Neural cell (in vitro differentiated cells): ENCODE results near the gene TRPM4. TPM values are rescaled to one million over a fixed set of nuclear protein-coding genes. Genes with fewer than 3 reads are reported as not detected.
A peak's percentile ranks its signal among the peaks of the same experiment; 100 is the strongest.

Source experiments
- H2AFZ ChIP-seq: fragments of 200-600, 300-800 bp; sonication (generic), shearing (Covaris generic); 2 replicates; pipeline ENCODE4 v1.6.0; 2014; ENCODE audit warnings: low read depth, mild to moderate bottlenecking, antibody characterized with exemption, low read length, moderate library complexity
- H3F3A ChIP-seq: fragments of 200-600 bp; shearing (Covaris generic); 2 replicates; pipeline ENCODE4 v1.6.1; 2016; ENCODE audit warnings: mild to moderate bottlenecking, moderate library complexity, mixed read lengths, antibody characterized with exemption, low read length; ENCODE audit not compliant: insufficient read depth, poor library complexity, severe bottlenecking
- H3K27ac ChIP-seq: fragments of 200-600, 300-800 bp; sonication (generic), shearing (Covaris generic); 2 replicates; pipeline ENCODE4 v1.5.1; 2014; ENCODE audit warnings: mild to moderate bottlenecking, low read length, moderate library complexity
- H3K27me3 ChIP-seq: fragments of 300-800, 200-600 bp; sonication (generic), shearing (Covaris generic); 2 replicates; pipeline ENCODE4 v1.6.0; 2014; ENCODE audit warnings: mild to moderate bottlenecking, low read depth, low read length, moderate library complexity; ENCODE audit not compliant: insufficient read depth
- H3K36me3 ChIP-seq: fragments of 300-800, 200-600 bp; sonication (generic), shearing (Covaris generic); 2 replicates; pipeline ENCODE4 v1.5.1; 2014; ENCODE audit warnings: mild to moderate bottlenecking, antibody characterized with exemption, low read length, moderate library complexity; ENCODE audit not compliant: insufficient read depth
- H3K4me2 ChIP-seq: fragments of 300-800, 200-600 bp; sonication (generic), shearing (Covaris generic); 2 replicates; pipeline ENCODE4 v1.6.0; 2014; ENCODE audit warnings: mild to moderate bottlenecking, low read length
- H3K4me3 ChIP-seq: fragments of 300-800, 200-600 bp; sonication (generic), shearing (Covaris generic); 2 replicates; pipeline ENCODE4 v1.5.1; 2014; ENCODE audit warnings: mild to moderate bottlenecking, low read length, moderate library complexity
- H3K79me2 ChIP-seq: fragments of 200-600 bp; shearing (Covaris generic); replicated peaks from 2 replicates; pipeline ENCODE4 v1.6.0; 2014; ENCODE audit warnings: mild to moderate bottlenecking, low read length, moderate library complexity; ENCODE audit not compliant: insufficient read depth
- H3K9ac ChIP-seq: fragments of 300-800, 200-600 bp; sonication (generic), shearing (Covaris generic); 2 replicates; pipeline ENCODE4 v1.6.1; 2016; ENCODE audit warnings: mild to moderate bottlenecking, low read length, mixed read lengths
- H3K9me2 ChIP-seq: fragments of 200-600 bp; shearing (Covaris generic); 2 replicates; pipeline ENCODE4 v1.6.1; 2016; ENCODE audit warnings: mild to moderate bottlenecking, low read length, mixed read lengths; ENCODE audit not compliant: insufficient read depth
- H3K9me3 ChIP-seq: fragments of 200-600, 300-800 bp; sonication (generic), shearing (Covaris generic); 2 replicates; pipeline ENCODE4 v1.6.1; 2016; ENCODE audit warnings: mild to moderate bottlenecking, mixed run types, low read length, moderate library complexity, mixed read lengths
- H4K20me1 ChIP-seq: fragments of 200-600 bp; shearing (Covaris generic); 2 replicates; pipeline ENCODE4 v1.6.1; 2016; ENCODE audit warnings: mild to moderate bottlenecking, mixed run types; ENCODE audit not compliant: insufficient read depth
- EP300 ChIP-seq: fragments of 450-650 bp; conservative IDR thresholded peaks from 2 replicates; pipeline ENCODE4 v1.6.1; 2014; ENCODE audit warnings: antibody characterized with exemption, mild to moderate bottlenecking, moderate library complexity; ENCODE audit not compliant: poor library complexity, severe bottlenecking
- EZH2 ChIP-seq: fragments of 200-600, 300-800 bp; shearing (Covaris generic), sonication (generic); IDR thresholded peaks from 2 replicates; pipeline ENCODE4 v1.6.1; 2014; ENCODE audit warnings: antibody characterized with exemption, low read length, borderline replicate concordance, mild to moderate bottlenecking; ENCODE audit not compliant: insufficient read depth, poor library complexity, severe bottlenecking
- MXI1 ChIP-seq: fragments of 450-650 bp; conservative IDR thresholded peaks from 2 replicates; pipeline ENCODE4 v1.6.1; 2014; ENCODE audit warnings: antibody characterized with exemption, mild to moderate bottlenecking; ENCODE audit not compliant: poor library complexity, severe bottlenecking
- POLR2AphosphoS5 ChIP-seq: IDR thresholded peaks from 2 replicates; pipeline ENCODE4 v1.6.1; 2012
- RAD21 ChIP-seq: fragments of 450-650 bp; conservative IDR thresholded peaks from 2 replicates; pipeline ENCODE4 v1.6.1; 2014; ENCODE audit warnings: antibody characterized with exemption, mild to moderate bottlenecking, moderate library complexity
- SMC3 ChIP-seq: fragments of 450-650 bp; conservative IDR thresholded peaks from 2 replicates; pipeline ENCODE4 v1.6.1; 2014; ENCODE audit warnings: antibody characterized with exemption, mild to moderate bottlenecking, moderate library complexity; ENCODE audit not compliant: poor library complexity
- TAF1 ChIP-seq: IDR thresholded peaks from 2 replicates; pipeline ENCODE4 v1.6.1; 2012; ENCODE audit warnings: low read depth
- polyA minus RNA-seq: library from RNA; depleted of rRNA, polyadenylated mRNA; stranded (reverse); fragments of >200 nt; gene quantifications from 2 replicates; pipeline ENCODE4 v1.2.3, GENCODE V29; 2014
- polyA plus RNA-seq: library from polyadenylated mRNA; depleted of rRNA; stranded (reverse); fragments of >200 nt; gene quantifications from 2 replicates; pipeline ENCODE4 v1.2.3, GENCODE V29; 2014
- TF ChIP-seq, protein P1 (sequence below): IDR thresholded peaks from 2 replicates; pipeline ENCODE4 v1.6.1; 2012; ENCODE audit warnings: borderline replicate concordance
- TF ChIP-seq, protein P2 (sequence below): fragments of 450-650 bp; IDR thresholded peaks from 2 replicates; pipeline ENCODE4 v1.5.1; 2014; ENCODE audit warnings: antibody characterized with exemption, mild to moderate bottlenecking, moderate library complexity; ENCODE audit not compliant: poor library complexity, severe bottlenecking

Gene TRPM4
- 40.0 and 42.5 TPM in 2 replicates for polyA plus RNA-seq
- 21.9 and 34.1 TPM in 2 replicates for polyA minus RNA-seq

DNA sequence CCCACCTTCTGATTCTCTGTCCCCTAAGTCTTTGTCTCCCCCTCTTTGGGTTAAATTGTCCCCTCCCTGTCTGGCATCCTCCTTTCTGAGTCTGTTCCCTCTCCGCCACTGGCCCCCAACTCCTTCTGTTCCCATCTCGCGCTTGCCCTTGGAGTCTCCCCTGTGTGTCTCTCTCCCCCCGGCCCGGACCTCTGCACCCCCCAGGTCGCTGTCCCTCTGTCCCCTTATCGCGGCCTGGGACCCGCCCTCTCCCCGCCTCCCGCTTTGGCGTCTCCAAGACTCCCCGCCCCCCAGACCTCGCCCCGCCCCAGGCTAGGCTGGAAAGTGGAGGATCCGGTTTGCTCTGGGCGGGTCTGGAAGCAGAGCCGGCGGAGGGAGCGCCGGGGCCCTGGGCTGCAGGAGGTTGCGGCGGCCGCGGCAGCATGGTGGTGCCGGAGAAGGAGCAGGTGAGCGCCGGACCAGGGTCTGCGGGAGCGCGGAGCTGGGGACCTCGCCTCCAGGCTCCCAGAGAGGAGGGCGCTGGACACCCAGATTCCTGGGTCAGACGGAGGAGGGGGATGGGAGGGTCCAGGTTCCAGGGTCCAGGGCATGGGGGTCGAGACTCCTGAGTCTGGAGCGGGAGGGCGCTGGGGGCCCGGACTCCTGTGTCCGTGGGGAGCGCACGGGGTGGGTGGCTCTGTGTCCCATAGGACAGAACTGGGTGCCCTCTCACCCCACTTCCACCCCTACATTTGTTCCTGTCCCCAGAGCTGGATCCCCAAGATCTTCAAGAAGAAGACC, at the start of gene TRPM4:
TRPM4 (plus strand) TSS at position 348 of the 780 bp plus-strand sequence; CDS start at position 423, 75 bp downstream.
- TF ChIP-seq, protein P1, sequence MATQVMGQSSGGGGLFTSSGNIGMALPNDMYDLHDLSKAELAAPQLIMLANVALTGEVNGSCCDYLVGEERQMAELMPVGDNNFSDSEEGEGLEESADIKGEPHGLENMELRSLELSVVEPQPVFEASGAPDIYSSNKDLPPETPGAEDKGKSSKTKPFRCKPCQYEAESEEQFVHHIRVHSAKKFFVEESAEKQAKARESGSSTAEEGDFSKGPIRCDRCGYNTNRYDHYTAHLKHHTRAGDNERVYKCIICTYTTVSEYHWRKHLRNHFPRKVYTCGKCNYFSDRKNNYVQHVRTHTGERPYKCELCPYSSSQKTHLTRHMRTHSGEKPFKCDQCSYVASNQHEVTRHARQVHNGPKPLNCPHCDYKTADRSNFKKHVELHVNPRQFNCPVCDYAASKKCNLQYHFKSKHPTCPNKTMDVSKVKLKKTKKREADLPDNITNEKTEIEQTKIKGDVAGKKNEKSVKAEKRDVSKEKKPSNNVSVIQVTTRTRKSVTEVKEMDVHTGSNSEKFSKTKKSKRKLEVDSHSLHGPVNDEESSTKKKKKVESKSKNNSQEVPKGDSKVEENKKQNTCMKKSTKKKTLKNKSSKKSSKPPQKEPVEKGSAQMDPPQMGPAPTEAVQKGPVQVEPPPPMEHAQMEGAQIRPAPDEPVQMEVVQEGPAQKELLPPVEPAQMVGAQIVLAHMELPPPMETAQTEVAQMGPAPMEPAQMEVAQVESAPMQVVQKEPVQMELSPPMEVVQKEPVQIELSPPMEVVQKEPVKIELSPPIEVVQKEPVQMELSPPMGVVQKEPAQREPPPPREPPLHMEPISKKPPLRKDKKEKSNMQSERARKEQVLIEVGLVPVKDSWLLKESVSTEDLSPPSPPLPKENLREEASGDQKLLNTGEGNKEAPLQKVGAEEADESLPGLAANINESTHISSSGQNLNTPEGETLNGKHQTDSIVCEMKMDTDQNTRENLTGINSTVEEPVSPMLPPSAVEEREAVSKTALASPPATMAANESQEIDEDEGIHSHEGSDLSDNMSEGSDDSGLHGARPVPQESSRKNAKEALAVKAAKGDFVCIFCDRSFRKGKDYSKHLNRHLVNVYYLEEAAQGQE: peak; percentile 19
- TF ChIP-seq, protein P2, sequence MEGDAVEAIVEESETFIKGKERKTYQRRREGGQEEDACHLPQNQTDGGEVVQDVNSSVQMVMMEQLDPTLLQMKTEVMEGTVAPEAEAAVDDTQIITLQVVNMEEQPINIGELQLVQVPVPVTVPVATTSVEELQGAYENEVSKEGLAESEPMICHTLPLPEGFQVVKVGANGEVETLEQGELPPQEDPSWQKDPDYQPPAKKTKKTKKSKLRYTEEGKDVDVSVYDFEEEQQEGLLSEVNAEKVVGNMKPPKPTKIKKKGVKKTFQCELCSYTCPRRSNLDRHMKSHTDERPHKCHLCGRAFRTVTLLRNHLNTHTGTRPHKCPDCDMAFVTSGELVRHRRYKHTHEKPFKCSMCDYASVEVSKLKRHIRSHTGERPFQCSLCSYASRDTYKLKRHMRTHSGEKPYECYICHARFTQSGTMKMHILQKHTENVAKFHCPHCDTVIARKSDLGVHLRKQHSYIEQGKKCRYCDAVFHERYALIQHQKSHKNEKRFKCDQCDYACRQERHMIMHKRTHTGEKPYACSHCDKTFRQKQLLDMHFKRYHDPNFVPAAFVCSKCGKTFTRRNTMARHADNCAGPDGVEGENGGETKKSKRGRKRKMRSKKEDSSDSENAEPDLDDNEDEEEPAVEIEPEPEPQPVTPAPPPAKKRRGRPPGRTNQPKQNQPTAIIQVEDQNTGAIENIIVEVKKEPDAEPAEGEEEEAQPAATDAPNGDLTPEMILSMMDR: no peak
- TF ChIP-seq SMC3 (no peak), RAD21 (no peak), MXI1 (peak; percentile 72), TAF1 (peak; percentile 82), EZH2 (no peak), POLR2AphosphoS5 (peak; percentile 93), EP300 (peak; percentile 14)
- Histone ChIP-seq H3K27ac (peak within 1 kb of the TSS; percentile 60), H3K79me2 (no peaks in the 10 kb centered on the region), H2AFZ (peak within 1 kb of the TSS; percentile 76), H3F3A (no peaks in the 10 kb centered on the region), H3K4me2 (peak within 1 kb of the TSS; percentile 82), H3K27me3 (no peaks in the 10 kb centered on the region), H3K36me3 (no peaks in the 10 kb centered on the region), H3K9me3 (no peaks in the 10 kb centered on the region), H4K20me1 (no peaks in the 10 kb centered on the region), H3K9ac (peak within 1 kb of the TSS; percentile 93), H3K9me2 (no peaks in the 10 kb centered on the region), H3K4me3 (peak within 1 kb of the TSS; percentile 86)

DNA sequence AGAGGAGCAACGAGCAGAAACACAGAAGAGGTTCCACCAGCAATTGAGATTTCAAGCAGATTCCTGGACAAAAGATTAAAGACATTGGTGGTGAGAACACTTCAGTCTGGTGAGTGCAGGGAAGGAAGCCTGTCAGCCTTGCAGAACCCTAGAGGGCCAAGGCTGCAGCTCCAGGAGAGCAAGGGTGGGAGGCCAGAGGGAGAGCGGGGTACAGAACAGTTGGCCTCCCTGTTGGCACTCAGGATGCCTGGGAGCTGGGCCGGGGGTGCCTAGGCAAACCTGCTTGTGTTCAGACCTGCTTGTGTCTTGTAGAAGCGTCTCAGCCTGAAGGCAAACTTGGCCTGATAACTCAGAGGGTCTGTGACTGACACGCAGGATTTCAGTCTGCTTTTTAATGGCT, 48.5 kb upstream of the TRPM4 start:
- no peak overlapping the region for H3K4me2 ChIP-seq
- no peaks in the 10 kb centered on the region for H3K27me3 ChIP-seq
- no peak for TF ChIP-seq POLR2AphosphoS5
- TF ChIP-seq, protein P2: no peak
- no peaks in the 10 kb centered on the region for H3F3A ChIP-seq
- no peaks in the 10 kb centered on the region for H3K9me3 ChIP-seq
- no peak overlapping the region for H2AFZ ChIP-seq
- no peaks in the 10 kb centered on the region for H3K9me2 ChIP-seq
- peaks cover 3% of the 10 kb centered on the region for H4K20me1 ChIP-seq
- no peaks in the 10 kb centered on the region for H3K79me2 ChIP-seq
- H3K9ac ChIP-seq: no peak overlapping the region
- H3K36me3 ChIP-seq: no peaks in the 10 kb centered on the region
- H3K4me3 ChIP-seq: no peak overlapping the region
- H3K27ac ChIP-seq: no peak overlapping the region
